ENCODE data around the gene DMRTB1.

DNA sequence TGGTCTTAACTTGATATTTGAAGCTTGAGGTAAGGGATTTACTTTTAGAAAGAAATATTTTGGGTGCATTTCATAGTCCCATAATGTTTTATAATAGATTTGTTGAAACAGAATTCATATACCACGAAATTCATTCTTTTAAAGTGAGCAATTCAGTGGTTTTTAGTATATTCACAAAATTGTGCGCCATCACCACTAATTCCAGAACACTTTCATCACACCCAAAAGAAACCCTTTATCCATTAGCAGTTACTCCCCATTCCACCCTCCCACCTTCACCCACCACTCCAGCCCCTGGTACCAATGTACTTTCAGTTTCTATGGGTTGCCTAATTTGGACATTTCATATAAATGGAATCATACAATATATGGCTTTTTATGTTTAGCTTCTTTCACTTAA is 38.9 kb upstream of the DMRTB1 start:
- TF ChIP-seq CTCF (IDR thresholded peaks at IDR 0.05 in 8 of 11, conservative IDR thresholded peaks at IDR 0.05 in 3 of 11) (no peak), POLR2A (IDR thresholded peaks at IDR 0.05) (no peak), POLR2AphosphoS5 (IDR thresholded peaks at IDR 0.05) (no peak)
